K562 (cell line): ENCODE results near the gene NEDD4L. TPM values are rescaled to one million over a fixed set of nuclear protein-coding genes. Genes with fewer than 3 reads are reported as not detected.

ENCODE experiments used
- ATAC-seq: fragments of 200-7000 bp; cut with Tn5 transposase; 3 replicates; pipeline ENCODE4 v1.9.1; 2020; ENCODE audit warnings: moderate library complexity
- BruUV-seq: library from RNA; stranded (reverse); fragments of 400-500 nt; replicated peaks from 2 replicates; lab custom pipeline; 2021; lab: Mats Ljungman, UMichigan
- CTCF ChIA-PET: fragments of 300-600 bp; formaldehyde crosslinking; extraction: SDS; loops from one replicate; lab custom pipeline; 2021; ENCODE audit warnings: low intra/inter-chr PET ratio; lab: Yijun Ruan, JAX
- POLR2A ChIA-PET: fragments of 300-600, 350-650 bp; sonication (Branson Sonifier 250); formaldehyde crosslinking; extraction: SDS; loops from one replicate; lab custom pipeline; 2021; ENCODE audit warnings: antibody characterized with exemption, inconsistent platforms; lab: Yijun Ruan, JAX
- DNase-seq, 4 experiments: peaks; one replicate each; pipeline versions ENCODE4 v3.0.0 to v3.0.0-alpha.2; 2011 to 2018; ENCODE audit warnings: low spot score in 3 of 4, mixed read lengths in 3 of 4; ENCODE audit errors: extremely low read depth in 1 of 4
- FAIRE-seq: peaks from 2 replicates; lab custom pipeline; 2011; peaks lifted over from hg19 to GRCh38; lab: Jason Lieb, UNC
- H2AFZ ChIP-seq: 2 replicates; pipeline ENCODE4 v1.6.0; 2011; ENCODE audit warnings: low read depth, low read length, control low read depth, inconsistent platforms
- H3K27ac ChIP-seq: fragments of 200-600 bp; 3 replicates; pipeline ENCODE4 v1.8.0; 2011; ENCODE audit warnings: low read depth, mild to moderate bottlenecking, control low read depth, inconsistent platforms, low read length, moderate library complexity, mixed read lengths; ENCODE audit errors: extremely low read depth
- H3K27me3 ChIP-seq, 2 experiments: fragments of 300-600 bp in 1 of 2; 2 replicates in 1 of 2; 3 replicates in 1 of 2; pipeline versions ENCODE4 v1.6.0 to v1.8.0; 2011; ENCODE audit warnings: inconsistent platforms in 2 of 2, low read length in 2 of 2, mild to moderate bottlenecking in 1 of 2, mixed read lengths in 1 of 2, moderate library complexity in 1 of 2; ENCODE audit not compliant: control insufficient read depth in 2 of 2, insufficient read depth in 2 of 2
- H3K36me3 ChIP-seq: fragments of 300-600 bp; 3 replicates; pipeline ENCODE4 v1.8.0; 2011; ENCODE audit warnings: mild to moderate bottlenecking, low read length, inconsistent platforms; ENCODE audit not compliant: control insufficient read depth, insufficient read depth
- H3K4me1 ChIP-seq, 2 experiments: fragments of 200-600 bp in 1 of 2; replicated peaks in 1 of 2; 2 replicates in 1 of 2; 3 replicates in 1 of 2; pipeline versions ENCODE4 v1.5.1 to v1.8.0; 2011; ENCODE audit warnings: inconsistent platforms in 2 of 2, low read length in 2 of 2, mild to moderate bottlenecking in 1 of 2, mixed read lengths in 1 of 2, moderate library complexity in 1 of 2; ENCODE audit not compliant: control insufficient read depth in 2 of 2, insufficient read depth in 2 of 2
- H3K4me2 ChIP-seq: 2 replicates; pipeline ENCODE4 v1.6.1; 2011; ENCODE audit warnings: low read length, control low read depth, inconsistent platforms, mixed read lengths; ENCODE audit not compliant: insufficient read depth
- H3K4me3 ChIP-seq: fragments of 200-600 bp; sonication (generic), shearing (Covaris generic); 2 replicates; pipeline ENCODE4 v1.5.1; 2016; ENCODE audit warnings: control low read depth, inconsistent platforms
- H3K79me2 ChIP-seq: fragments of 200-600 bp; 3 replicates; pipeline ENCODE4 v1.8.0; 2011; ENCODE audit warnings: low read length, inconsistent platforms; ENCODE audit not compliant: control insufficient read depth, insufficient read depth
- H3K9ac ChIP-seq, 2 experiments: 2 replicates each; pipeline versions ENCODE4 v1.6.0 to v1.6.1; 2011; ENCODE audit warnings: low read depth in 2 of 2, low read length in 2 of 2, control low read depth in 1 of 2, inconsistent platforms in 1 of 2, mild to moderate bottlenecking in 1 of 2, mixed read lengths in 1 of 2; ENCODE audit not compliant: insufficient read depth in 1 of 2
- H3K9me1 ChIP-seq: one replicate; pipeline ENCODE4 v1.6.0; 2011; ENCODE audit warnings: inconsistent platforms, mild to moderate bottlenecking, low read length, moderate library complexity; ENCODE audit not compliant: control insufficient read depth, insufficient read depth
- H3K9me3 ChIP-seq: replicated peaks from 2 replicates; pipeline ENCODE4 v1.5.1; 2011; ENCODE audit warnings: low read depth, low read length, inconsistent platforms; ENCODE audit not compliant: control insufficient read depth, insufficient read depth
- H4K20me1 ChIP-seq: replicated peaks from 2 replicates; pipeline ENCODE4 v1.6.1; 2011; ENCODE audit warnings: low read length, inconsistent platforms, mixed read lengths; ENCODE audit not compliant: control insufficient read depth, insufficient read depth
- KLF10 ChIP-seq: fragments of 250-450 bp; sonication (Bioruptor Pico); IDR thresholded peaks from 2 replicates; pipeline ENCODE4 v1.6.1; 2021; ENCODE audit warnings: matching md5 sums
- ZKSCAN8 ChIP-seq: fragments of 200-800 bp; sonication (Bioruptor generic); IDR thresholded peaks from 2 replicates; pipeline ENCODE4 v1.6.1; 2016; ENCODE audit warnings: missing genetic modification characterization, missing compliant biosample characterization
- ZNF175 ChIP-seq: fragments of 200-800 bp; sonication (Bioruptor generic); IDR thresholded peaks from 2 replicates; pipeline ENCODE4 v1.6.1; 2016; ENCODE audit warnings: low read depth, mild to moderate bottlenecking, missing genetic modification characterization, missing compliant biosample characterization
- ZNF431 ChIP-seq: sonication (generic); formaldehyde crosslinking; IDR thresholded peaks from 2 replicates; pipeline ENCODE4 v1.8.0; 2022; ENCODE audit warnings: mild to moderate bottlenecking, missing genetic modification reagents
- WGBS: fragments of 100-300 bp; shearing (Covaris generic); methylation state at CpG from one replicate; pipeline ENCODE4 v1.1.6; 2016; ENCODE audit warnings: low coverage, mixed read lengths; ENCODE audit not compliant: insufficient coverage; ENCODE audit errors: missing lambda C conversion rate; 5-methylcytosine and 5-hydroxymethylcytosine counted together
- in situ Hi-C: fragments of 300-500 bp; cut with MboI; formaldehyde crosslinking; loops from 4 replicates; pipeline ENCODE4 v1.15.0; 2018; ENCODE audit warnings: inconsistent platforms, mixed read lengths
- intact Hi-C: fragments of 100-400 bp; cut with micrococcal nuclease; formaldehyde crosslinking; loops from 2 replicates; pipeline ENCODE4 v1.14.2; 2022
- polyA plus RNA-seq, 8 experiments: library from polyadenylated mRNA; depleted of rRNA in 4 of 8; stranded (reverse) in 5 of 8; unstranded in 3 of 8; fragments of >200 nt; fragmentation: Nextera tagmentation in 2 of 8; fragmentation: Illumina TruSeq in 1 of 8; extraction: Ambion mirVana in 2 of 8; extraction: Trizol in 1 of 8; gene quantifications; 2 replicates each; pipeline versions ENCODE4 v1.2.1 to v1.2.3, GENCODE V29; 2011 to 2014; ENCODE audit warnings: inconsistent platforms in 1 of 8, missing spikeins in 1 of 8
- total RNA-seq, 7 experiments: library from RNA; depleted of rRNA in 6 of 7; stranded (reverse); fragments of >200 nt in 6 of 7; fragmentation: Illumina TruSeq in 2 of 7; extraction: Trizol in 2 of 7; gene quantifications; 2 replicates each; pipeline versions ENCODE4 v1.2.1 to v1.2.3, GENCODE V29; 2011 to 2021; ENCODE audit warnings: low replicate concordance in 1 of 7
- TF ChIP-seq, protein P1 (sequence below): sonication (generic); formaldehyde crosslinking; IDR thresholded peaks from 2 replicates; pipeline ENCODE4 v1.8.0; 2023; ENCODE audit warnings: mild to moderate bottlenecking, missing genetic modification reagents
- TF ChIP-seq, protein P2 (sequence below): fragments of 450-650 bp; IDR thresholded peaks from 2 replicates; pipeline ENCODE4 v1.6.1; 2016; ENCODE audit warnings: mild to moderate bottlenecking, moderate library complexity

NEDD4L gene
- total and polyA plus RNA-seq, 9 of the 15 experiments (the other 6 are each of a cell fraction or from before 2014, with no cell fraction given), result 8.1 to 33.4 (median 19.9) TPM

DNA sequence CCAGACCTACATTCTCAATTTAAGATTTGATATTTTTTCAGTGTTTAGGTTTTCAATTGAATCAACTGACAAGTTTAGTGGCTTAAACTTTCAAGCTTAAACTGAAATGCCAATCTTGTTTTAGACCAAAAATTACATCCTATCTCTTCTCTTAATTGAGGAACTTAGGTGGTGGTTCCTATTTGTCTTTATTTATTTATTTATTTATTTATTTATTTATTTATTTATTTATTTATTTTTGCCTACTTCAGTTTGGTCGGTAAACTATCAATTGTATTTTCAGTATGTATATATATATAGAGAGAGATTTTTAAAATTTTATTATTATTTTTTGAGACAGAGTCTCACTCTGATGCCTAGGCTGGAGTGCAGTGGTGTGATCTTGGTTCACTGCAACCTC is 68.1 kb downstream of the NEDD4L start (continued):
- TF ChIP-seq ZKSCAN8 (CRISPR knock-in tag), result no peak
- TF ChIP-seq KLF10 (CRISPR knock-in tag), result no peak
- TF ChIP-seq ZNF431 (CRISPR knock-in tag), result no peak
- TF ChIP-seq, all 486 proteins: peak for 0

DNA sequence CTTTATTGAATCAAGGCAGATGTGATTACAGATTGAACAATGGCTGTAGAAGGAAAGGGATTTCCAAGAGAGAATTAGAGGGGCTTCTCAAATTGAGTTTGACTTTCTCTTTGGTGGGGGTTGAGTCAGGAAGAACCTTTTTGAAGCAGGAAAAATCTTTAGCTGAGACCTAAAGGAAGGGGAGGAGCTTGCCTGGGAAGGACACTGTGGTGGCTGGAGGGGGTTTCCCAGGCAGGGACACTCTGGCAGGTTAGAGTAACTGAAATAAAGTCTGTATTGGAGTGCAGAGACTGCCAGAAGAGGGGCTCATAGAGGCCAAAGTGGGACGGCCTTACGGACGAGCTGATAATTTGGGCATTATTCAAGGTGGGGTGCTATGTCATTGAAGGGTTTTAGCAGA is 69.3 kb downstream of the NEDD4L start:
- Histone ChIP-seq H3K27me3 (no peaks in the 10 kb centered on the region), H2AFZ (no peak overlapping the region), H3K9me3 (no peaks in the 10 kb centered on the region), H3K9me1 (no peaks in the 10 kb centered on the region), H3K4me2 (no peak overlapping the region), H4K20me1 (no peaks in the 10 kb centered on the region), H3K4me3 (no peak overlapping the region), H3K9ac (no peak overlapping the region), H3K79me2 (peaks cover 4% of the 10 kb centered on the region; the same call in 1 of the 3 replicates), H3K4me1 (peaks cover 3 to 10% of the 10 kb centered on the region in 2 experiments; a peak in 3 of 5 replicates), H3K36me3 (no peaks in the 10 kb centered on the region), H3K27ac (no peak overlapping the region)
- FAIRE-seq, result no peak
- POLR2A ChIA-PET, result interaction anchor here (0.6 to 1.5 kb wide), 2 partner anchors 17 to 62 kb away, joined by 3 read pairs; no protein-coding TSS in a partner anchor
- BruUV-seq, result no TSS peak
- CTCF ChIA-PET, result no interaction called here
- ATAC-seq, result no peak
- in situ Hi-C loops (no loop called here), intact Hi-C loops (no loop called here)
- WGBS, result no CpG with 5 or more reads among the region's 3 CpGs
- DNase-seq, result no peak
- TF ChIP-seq, protein P1, sequence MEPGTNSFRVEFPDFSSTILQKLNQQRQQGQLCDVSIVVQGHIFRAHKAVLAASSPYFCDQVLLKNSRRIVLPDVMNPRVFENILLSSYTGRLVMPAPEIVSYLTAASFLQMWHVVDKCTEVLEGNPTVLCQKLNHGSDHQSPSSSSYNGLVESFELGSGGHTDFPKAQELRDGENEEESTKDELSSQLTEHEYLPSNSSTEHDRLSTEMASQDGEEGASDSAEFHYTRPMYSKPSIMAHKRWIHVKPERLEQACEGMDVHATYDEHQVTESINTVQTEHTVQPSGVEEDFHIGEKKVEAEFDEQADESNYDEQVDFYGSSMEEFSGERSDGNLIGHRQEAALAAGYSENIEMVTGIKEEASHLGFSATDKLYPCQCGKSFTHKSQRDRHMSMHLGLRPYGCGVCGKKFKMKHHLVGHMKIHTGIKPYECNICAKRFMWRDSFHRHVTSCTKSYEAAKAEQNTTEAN (CRISPR knock-in tag), result no peak
- TF ChIP-seq, protein P2, sequence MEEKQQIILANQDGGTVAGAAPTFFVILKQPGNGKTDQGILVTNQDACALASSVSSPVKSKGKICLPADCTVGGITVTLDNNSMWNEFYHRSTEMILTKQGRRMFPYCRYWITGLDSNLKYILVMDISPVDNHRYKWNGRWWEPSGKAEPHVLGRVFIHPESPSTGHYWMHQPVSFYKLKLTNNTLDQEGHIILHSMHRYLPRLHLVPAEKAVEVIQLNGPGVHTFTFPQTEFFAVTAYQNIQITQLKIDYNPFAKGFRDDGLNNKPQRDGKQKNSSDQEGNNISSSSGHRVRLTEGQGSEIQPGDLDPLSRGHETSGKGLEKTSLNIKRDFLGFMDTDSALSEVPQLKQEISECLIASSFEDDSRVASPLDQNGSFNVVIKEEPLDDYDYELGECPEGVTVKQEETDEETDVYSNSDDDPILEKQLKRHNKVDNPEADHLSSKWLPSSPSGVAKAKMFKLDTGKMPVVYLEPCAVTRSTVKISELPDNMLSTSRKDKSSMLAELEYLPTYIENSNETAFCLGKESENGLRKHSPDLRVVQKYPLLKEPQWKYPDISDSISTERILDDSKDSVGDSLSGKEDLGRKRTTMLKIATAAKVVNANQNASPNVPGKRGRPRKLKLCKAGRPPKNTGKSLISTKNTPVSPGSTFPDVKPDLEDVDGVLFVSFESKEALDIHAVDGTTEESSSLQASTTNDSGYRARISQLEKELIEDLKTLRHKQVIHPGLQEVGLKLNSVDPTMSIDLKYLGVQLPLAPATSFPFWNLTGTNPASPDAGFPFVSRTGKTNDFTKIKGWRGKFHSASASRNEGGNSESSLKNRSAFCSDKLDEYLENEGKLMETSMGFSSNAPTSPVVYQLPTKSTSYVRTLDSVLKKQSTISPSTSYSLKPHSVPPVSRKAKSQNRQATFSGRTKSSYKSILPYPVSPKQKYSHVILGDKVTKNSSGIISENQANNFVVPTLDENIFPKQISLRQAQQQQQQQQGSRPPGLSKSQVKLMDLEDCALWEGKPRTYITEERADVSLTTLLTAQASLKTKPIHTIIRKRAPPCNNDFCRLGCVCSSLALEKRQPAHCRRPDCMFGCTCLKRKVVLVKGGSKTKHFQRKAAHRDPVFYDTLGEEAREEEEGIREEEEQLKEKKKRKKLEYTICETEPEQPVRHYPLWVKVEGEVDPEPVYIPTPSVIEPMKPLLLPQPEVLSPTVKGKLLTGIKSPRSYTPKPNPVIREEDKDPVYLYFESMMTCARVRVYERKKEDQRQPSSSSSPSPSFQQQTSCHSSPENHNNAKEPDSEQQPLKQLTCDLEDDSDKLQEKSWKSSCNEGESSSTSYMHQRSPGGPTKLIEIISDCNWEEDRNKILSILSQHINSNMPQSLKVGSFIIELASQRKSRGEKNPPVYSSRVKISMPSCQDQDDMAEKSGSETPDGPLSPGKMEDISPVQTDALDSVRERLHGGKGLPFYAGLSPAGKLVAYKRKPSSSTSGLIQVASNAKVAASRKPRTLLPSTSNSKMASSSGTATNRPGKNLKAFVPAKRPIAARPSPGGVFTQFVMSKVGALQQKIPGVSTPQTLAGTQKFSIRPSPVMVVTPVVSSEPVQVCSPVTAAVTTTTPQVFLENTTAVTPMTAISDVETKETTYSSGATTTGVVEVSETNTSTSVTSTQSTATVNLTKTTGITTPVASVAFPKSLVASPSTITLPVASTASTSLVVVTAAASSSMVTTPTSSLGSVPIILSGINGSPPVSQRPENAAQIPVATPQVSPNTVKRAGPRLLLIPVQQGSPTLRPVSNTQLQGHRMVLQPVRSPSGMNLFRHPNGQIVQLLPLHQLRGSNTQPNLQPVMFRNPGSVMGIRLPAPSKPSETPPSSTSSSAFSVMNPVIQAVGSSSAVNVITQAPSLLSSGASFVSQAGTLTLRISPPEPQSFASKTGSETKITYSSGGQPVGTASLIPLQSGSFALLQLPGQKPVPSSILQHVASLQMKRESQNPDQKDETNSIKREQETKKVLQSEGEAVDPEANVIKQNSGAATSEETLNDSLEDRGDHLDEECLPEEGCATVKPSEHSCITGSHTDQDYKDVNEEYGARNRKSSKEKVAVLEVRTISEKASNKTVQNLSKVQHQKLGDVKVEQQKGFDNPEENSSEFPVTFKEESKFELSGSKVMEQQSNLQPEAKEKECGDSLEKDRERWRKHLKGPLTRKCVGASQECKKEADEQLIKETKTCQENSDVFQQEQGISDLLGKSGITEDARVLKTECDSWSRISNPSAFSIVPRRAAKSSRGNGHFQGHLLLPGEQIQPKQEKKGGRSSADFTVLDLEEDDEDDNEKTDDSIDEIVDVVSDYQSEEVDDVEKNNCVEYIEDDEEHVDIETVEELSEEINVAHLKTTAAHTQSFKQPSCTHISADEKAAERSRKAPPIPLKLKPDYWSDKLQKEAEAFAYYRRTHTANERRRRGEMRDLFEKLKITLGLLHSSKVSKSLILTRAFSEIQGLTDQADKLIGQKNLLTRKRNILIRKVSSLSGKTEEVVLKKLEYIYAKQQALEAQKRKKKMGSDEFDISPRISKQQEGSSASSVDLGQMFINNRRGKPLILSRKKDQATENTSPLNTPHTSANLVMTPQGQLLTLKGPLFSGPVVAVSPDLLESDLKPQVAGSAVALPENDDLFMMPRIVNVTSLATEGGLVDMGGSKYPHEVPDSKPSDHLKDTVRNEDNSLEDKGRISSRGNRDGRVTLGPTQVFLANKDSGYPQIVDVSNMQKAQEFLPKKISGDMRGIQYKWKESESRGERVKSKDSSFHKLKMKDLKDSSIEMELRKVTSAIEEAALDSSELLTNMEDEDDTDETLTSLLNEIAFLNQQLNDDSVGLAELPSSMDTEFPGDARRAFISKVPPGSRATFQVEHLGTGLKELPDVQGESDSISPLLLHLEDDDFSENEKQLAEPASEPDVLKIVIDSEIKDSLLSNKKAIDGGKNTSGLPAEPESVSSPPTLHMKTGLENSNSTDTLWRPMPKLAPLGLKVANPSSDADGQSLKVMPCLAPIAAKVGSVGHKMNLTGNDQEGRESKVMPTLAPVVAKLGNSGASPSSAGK, result no peak
- TF ChIP-seq ZNF175, result no peak
